ENCODE measurements around the gene BLVRA. TPM values are rescaled to one million over a fixed set of nuclear protein-coding genes. Genes with fewer than 3 reads are reported as not detected.

BLVRA gene
- total and polyA plus RNA-seq, 2 donors (not counting 1 experiment from before 2014, with no cell fraction given) = 5.4 to 6.9 TPM

DNA sequence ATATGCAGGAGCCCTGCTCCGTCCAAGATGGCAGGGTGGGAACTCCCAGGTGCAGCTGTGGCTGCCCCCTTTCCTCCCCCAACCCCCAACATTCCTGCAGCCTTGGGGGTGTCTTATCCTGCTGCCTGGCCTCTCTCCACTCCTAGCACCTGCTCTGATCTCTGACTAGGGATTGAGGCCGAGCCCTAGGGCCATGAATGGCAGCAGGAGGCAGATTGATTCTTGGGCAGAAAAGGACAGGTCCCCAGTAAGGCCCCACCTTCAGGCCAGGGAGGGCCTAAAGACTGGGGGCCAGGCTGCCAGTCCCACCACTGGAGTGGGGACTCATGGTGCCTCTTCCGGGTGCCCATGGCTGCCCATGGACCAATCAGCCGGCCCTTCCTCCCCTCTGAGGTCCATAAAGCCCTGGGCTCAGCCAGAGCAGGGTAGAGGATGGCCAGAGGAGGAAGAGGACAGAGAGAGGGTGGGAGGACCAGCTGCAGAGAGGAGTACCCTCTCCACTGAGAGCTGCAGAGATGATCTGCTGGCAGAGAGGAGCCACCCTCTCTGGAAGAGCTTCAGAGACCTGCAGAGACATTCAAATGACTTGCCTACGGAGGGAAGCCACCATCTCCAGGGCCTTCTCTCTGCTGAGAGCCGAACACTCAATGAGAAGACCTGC is 20.9 kb upstream of the BLVRA start:
- Histone ChIP-seq H3K9me3 (ENCODE audit: control extremely low read depth in 1 of 3, control insufficient read depth in 2 of 3, insufficient read depth in 1 of 3, low read length in 2 of 3) (no peaks in the 10 kb centered on the region), H4K20me1 (ENCODE audit: control insufficient read depth, insufficient read depth, low read length, poor library complexity, severe bottlenecking) (no peaks in the 10 kb centered on the region), H3K4me1 (ENCODE audit: control insufficient read depth in 2 of 2, insufficient read depth in 2 of 2, low read length in 2 of 2) (no peaks in the 10 kb centered on the region), H3K27ac (ENCODE audit: low read length in 2 of 2) (no peak overlapping the region), H3K79me2 (ENCODE audit: control insufficient read depth, insufficient read depth, low read length) (no peaks in the 10 kb centered on the region), H3K4me3 (ENCODE audit: control extremely low read depth in 1 of 5, extremely low read depth in 1 of 5, insufficient read depth in 1 of 5, low read depth in 2 of 5, low read length in 4 of 5) (no peak overlapping the region), H3K36me3 (replicated peaks in 1 of 2; ENCODE audit: control extremely low read depth in 1 of 2, control insufficient read depth in 1 of 2, extremely low read depth in 1 of 2, insufficient read depth in 2 of 2, low read length in 1 of 2) (no peaks in the 10 kb centered on the region), H2AFZ (ENCODE audit: insufficient read depth, low read depth, low read length, poor library complexity, severe bottlenecking) (no peak overlapping the region), H3K4me2 (replicated peaks; ENCODE audit: low read depth, low read length, poor library complexity, severe bottlenecking) (no peak overlapping the region), H3K27me3 (replicated peaks in 1 of 4; ENCODE audit: control extremely low read depth in 1 of 4, control insufficient read depth in 3 of 4, insufficient read depth in 4 of 4, low read length in 3 of 4) (no peaks in the 10 kb centered on the region), H3K9ac (ENCODE audit: low read length) (no peak overlapping the region)
- Mint-ChIP-seq H3K4me1 (no peaks in the 10 kb centered on the region), H3K27ac (no peak overlapping the region), H3K4me3 (no peak overlapping the region), H3K27me3 (no peaks in the 10 kb centered on the region), H3K9me3 (ENCODE audit: insufficient read depth) (no peaks in the 10 kb centered on the region)
- CTCF ChIA-PET = interaction anchor here (1.0 kb wide), 1 partner anchor 155 kb away, joined by 3 read pairs; the partner anchor contains the start of gene STK17A
- TF ChIP-seq, protein P1, sequence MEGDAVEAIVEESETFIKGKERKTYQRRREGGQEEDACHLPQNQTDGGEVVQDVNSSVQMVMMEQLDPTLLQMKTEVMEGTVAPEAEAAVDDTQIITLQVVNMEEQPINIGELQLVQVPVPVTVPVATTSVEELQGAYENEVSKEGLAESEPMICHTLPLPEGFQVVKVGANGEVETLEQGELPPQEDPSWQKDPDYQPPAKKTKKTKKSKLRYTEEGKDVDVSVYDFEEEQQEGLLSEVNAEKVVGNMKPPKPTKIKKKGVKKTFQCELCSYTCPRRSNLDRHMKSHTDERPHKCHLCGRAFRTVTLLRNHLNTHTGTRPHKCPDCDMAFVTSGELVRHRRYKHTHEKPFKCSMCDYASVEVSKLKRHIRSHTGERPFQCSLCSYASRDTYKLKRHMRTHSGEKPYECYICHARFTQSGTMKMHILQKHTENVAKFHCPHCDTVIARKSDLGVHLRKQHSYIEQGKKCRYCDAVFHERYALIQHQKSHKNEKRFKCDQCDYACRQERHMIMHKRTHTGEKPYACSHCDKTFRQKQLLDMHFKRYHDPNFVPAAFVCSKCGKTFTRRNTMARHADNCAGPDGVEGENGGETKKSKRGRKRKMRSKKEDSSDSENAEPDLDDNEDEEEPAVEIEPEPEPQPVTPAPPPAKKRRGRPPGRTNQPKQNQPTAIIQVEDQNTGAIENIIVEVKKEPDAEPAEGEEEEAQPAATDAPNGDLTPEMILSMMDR (IDR thresholded peaks at IDR 0.05) = no peak
- no peak for TF ChIP-seq EZH2 (IDR thresholded peaks at IDR 0.05; ENCODE audit: borderline replicate concordance, insufficient read depth, low read depth, low read length, poor library complexity, severe bottlenecking)
- DNase-seq = no peak
- 86% methylated on average over 6 of the region's 6 CpGs for WGBS (ENCODE audit: insufficient coverage)
- POLR2A ChIA-PET = no interaction called here
- intact Hi-C loops (cut with micrococcal nuclease) = no loop called here
- ATAC-seq (ENCODE audit: low read depth) = no peak

DNA sequence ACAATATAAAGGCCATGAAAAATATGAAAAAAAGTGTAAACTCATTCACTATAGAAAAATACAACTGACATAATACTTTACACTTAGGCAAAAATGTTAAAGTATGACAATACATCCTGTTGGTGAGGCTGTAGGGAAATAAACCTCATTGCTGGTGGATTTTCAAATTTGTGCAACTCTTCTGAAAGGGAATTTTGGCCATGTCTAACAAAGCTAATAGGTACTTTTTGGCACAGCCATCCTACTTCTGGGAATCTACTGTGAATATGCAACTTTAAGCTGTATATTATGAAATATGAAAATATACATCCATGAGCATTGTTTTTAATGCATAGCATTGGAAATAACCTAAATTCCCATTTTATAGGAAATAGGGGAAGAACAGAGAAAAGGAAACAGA is 15.8 kb upstream of the BLVRA start:
- Histone ChIP-seq H3K79me2 (ENCODE audit: control insufficient read depth, insufficient read depth, low read length) (no peaks in the 10 kb centered on the region), H3K4me1 (ENCODE audit: control insufficient read depth in 2 of 2, insufficient read depth in 2 of 2, low read length in 2 of 2) (no peaks in the 10 kb centered on the region), H3K4me2 (replicated peaks; ENCODE audit: low read depth, low read length, poor library complexity, severe bottlenecking) (no peak overlapping the region), H3K4me3 (ENCODE audit: control extremely low read depth in 1 of 5, extremely low read depth in 1 of 5, insufficient read depth in 1 of 5, low read depth in 2 of 5, low read length in 4 of 5) (no peak overlapping the region), H3K9me3 (ENCODE audit: control extremely low read depth in 1 of 3, control insufficient read depth in 2 of 3, insufficient read depth in 1 of 3, low read length in 2 of 3) (no peaks in the 10 kb centered on the region), H3K27ac (ENCODE audit: low read length in 2 of 2) (no peak overlapping the region), H3K36me3 (replicated peaks in 1 of 2; ENCODE audit: control extremely low read depth in 1 of 2, control insufficient read depth in 1 of 2, extremely low read depth in 1 of 2, insufficient read depth in 2 of 2, low read length in 1 of 2) (no peaks in the 10 kb centered on the region), H2AFZ (ENCODE audit: insufficient read depth, low read depth, low read length, poor library complexity, severe bottlenecking) (no peak overlapping the region), H4K20me1 (ENCODE audit: control insufficient read depth, insufficient read depth, low read length, poor library complexity, severe bottlenecking) (no peaks in the 10 kb centered on the region), H3K9ac (ENCODE audit: low read length) (no peak overlapping the region), H3K27me3 (replicated peaks in 1 of 4; ENCODE audit: control extremely low read depth in 1 of 4, control insufficient read depth in 3 of 4, insufficient read depth in 4 of 4, low read length in 3 of 4) (peaks cover 0 to 3% (median 1%) of the 10 kb centered on the region in 4 experiments)
- no peak overlapping the region for H3K4me3 Mint-ChIP-seq
- no peak for ATAC-seq (ENCODE audit: low read depth)
- H3K27ac Mint-ChIP-seq = no peak overlapping the region
- intact Hi-C loops (cut with micrococcal nuclease) = no loop called here
- H3K4me1 Mint-ChIP-seq = no peaks in the 10 kb centered on the region
- no peaks in the 10 kb centered on the region for H3K9me3 Mint-ChIP-seq (ENCODE audit: insufficient read depth)
- ChIA-PET CTCF (no interaction called here), POLR2A (no interaction called here)
- H3K27me3 Mint-ChIP-seq = peaks cover 3% of the 10 kb centered on the region
- DNase-seq = no peak
- TF ChIP-seq EZH2 (IDR thresholded peaks at IDR 0.05; ENCODE audit: borderline replicate concordance, insufficient read depth, low read depth, low read length, poor library complexity, severe bottlenecking) = no peak
- TF ChIP-seq, protein P1 (IDR thresholded peaks at IDR 0.05) = no peak

Measured in B cell (primary cell).